C4-2B (cell line): ENCODE data around the gene AQP7.

Source experiments
- H3K27ac ChIP-seq: fragments of 450-650 bp; 2 replicates; pipeline ENCODE4 v1.5.1; 2017
- ZFX ChIP-seq: fragments of 450-650 bp; IDR thresholded peaks from 2 replicates; pipeline ENCODE4 v1.6.1; 2017
- TF ChIP-seq, protein P1 (sequence below): fragments of 450-650 bp; conservative IDR thresholded peaks from 2 replicates; pipeline ENCODE4 v1.5.1; 2017; ENCODE audit warnings: mild to moderate bottlenecking

Gene AQP7

DNA sequence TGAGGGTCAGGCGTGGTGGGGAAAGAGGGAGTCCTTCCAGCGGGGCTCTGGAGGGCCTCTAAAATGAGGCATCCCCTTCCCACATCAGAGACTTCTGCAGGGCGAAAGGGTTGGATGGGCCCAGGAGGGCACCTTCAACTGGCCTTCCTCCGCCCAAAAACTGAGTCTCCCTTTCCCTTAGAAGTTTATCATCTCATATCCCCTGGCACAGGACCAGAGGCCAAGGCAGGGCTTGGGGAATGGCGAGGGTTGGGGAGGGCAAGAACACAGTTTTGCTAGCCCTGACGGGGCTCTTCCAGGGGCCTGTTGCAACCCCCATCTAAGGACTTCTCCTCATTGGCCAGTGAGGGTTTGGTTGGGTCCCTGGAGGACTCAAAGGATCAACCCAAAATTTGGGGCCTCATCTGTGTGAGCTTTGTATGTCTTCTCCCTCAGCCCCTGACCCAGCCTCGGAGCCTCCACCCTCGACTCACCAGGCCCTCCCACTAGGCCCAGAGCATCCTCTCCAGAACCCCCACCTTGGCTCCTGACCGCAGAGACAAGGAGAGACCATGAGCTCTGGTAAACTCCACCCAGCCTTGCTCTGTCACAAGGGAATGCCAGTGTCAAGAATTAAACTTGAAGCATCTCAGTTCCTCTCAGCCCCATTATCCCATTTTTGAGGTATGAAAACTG lies 24.1 kb downstream of the AQP7 start:
- H3K27ac ChIP-seq, result no peak overlapping the region
- TF ChIP-seq ZFX, result no peak
- TF ChIP-seq, protein P1, sequence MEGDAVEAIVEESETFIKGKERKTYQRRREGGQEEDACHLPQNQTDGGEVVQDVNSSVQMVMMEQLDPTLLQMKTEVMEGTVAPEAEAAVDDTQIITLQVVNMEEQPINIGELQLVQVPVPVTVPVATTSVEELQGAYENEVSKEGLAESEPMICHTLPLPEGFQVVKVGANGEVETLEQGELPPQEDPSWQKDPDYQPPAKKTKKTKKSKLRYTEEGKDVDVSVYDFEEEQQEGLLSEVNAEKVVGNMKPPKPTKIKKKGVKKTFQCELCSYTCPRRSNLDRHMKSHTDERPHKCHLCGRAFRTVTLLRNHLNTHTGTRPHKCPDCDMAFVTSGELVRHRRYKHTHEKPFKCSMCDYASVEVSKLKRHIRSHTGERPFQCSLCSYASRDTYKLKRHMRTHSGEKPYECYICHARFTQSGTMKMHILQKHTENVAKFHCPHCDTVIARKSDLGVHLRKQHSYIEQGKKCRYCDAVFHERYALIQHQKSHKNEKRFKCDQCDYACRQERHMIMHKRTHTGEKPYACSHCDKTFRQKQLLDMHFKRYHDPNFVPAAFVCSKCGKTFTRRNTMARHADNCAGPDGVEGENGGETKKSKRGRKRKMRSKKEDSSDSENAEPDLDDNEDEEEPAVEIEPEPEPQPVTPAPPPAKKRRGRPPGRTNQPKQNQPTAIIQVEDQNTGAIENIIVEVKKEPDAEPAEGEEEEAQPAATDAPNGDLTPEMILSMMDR, result no peak

DNA sequence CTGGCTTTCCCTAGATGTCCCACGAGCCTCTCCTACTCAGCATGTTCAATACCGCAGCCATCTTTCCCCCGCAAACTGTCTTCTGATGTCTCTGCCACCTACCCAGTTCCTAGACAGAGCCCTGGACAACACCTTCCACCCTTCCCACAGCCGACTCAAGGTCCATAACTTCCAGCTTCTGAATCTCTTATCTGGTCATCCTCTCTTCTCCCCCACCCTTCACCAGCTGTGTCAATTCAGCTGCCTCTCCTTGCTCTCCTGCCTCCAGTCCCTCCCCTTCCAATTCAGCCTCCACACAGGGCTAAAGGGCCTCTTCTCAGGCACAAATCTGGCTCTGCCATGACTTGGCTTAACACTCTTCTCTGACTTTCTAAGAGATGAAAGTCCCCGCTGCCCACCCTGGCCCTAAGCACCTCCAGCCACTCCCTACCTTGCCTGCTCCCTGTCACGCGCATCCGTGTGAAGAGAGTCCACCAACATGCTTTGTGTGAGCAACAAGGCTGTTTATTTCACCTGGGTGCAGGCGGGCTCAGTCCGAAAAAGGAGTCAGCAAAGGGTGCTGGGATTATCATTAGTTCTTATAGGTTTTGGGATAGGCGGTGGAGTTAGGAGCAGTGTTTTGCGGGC lies 25.2 kb downstream of the AQP7 start:
- no peak overlapping the region for H3K27ac ChIP-seq
- TF ChIP-seq, protein P1, result no peak
- TF ChIP-seq ZFX, result no peak

DNA sequence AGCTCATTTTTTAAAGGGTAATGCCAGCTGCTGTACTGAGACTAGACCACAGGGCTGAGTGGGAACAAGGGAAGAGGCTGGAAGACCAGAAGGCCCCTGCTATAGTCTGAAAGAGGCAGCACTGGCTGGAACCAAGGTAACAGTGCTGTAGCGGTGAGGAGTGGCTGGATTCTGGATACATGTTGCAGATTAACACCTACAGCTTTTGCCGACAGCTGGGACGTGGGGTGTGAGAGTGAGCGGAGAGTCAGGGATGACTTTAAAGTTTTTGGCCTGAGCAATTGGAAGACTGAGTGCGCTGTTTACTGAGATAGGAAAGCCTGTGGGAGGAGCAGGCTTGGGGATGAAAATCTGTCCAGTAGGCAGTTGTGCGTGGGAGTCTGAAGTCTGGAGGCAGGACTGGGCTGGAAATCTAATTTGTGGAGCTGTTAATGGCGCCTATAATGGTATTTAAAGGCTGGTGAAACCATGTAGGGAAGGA lies 26.5 kb downstream of the AQP7 start:
- H3K27ac ChIP-seq, result no peak overlapping the region
- TF ChIP-seq, protein P1, result no peak
- TF ChIP-seq ZFX, result no peak

DNA sequence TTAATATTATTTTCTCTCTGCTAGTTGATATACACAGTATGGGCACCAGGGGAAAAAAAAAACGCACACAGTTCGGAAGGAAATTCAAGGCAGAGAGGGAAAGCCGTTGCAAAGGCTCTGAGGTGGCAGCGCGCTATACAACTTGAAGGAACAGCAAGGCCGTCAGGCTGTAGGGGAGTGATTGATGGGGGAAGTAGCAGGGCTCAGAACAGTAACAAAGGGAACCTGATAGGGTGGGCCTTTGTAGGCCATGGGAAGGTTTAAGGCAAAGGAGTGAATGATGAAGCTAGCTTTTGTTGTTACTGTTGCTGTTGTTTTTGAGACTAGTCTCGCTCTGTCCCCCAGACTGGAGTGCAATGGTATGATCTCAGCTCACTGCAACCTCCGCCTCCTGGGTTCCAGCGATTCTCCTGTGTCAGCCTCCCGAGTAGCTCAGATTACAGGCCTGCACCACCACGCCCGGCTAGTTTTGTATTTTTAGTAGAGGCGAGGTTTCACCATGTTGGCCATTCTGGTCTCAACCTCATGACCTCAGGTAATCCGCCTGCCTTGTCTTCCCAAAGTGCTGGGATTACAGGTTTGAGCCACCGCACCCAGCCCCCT lies 27.0 kb downstream of the AQP7 start:
- TF ChIP-seq, protein P1, result peak; percentile 76
- no peak for TF ChIP-seq ZFX
- H3K27ac ChIP-seq, result no peak overlapping the region

DNA sequence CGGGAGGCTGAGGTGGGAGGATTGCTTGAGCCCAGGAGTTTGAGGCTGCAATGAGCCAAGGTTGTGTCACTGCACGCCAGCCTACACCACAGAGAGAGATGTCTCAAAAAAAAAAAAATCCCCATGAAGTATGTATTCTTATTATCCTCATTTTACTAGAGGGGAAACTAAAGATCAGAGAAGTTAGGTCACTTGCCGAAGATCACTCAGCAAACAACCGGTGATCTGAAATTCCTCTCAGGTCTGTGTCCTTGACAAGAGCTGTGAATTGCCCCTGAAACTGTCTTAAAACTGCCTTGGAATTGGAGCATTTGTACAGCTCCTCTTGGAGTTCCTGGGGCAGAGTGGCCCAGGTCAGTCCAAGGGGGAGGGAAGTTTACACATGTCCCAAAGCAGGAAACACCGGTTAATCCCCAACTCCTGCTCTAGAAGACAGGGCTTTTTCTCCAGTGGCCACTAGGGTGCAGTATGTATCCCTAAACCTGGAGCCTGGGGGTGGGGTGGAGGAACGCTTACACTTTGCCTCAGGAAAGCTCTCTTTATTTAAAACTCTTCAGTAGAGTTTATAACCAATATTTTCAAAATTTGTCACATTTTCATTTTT lies 27.6 kb downstream of the AQP7 start:
- H3K27ac ChIP-seq, result peak overlapping the region; percentile 42
- TF ChIP-seq, protein P1, result peak; percentile 96
- no peak for TF ChIP-seq ZFX

DNA sequence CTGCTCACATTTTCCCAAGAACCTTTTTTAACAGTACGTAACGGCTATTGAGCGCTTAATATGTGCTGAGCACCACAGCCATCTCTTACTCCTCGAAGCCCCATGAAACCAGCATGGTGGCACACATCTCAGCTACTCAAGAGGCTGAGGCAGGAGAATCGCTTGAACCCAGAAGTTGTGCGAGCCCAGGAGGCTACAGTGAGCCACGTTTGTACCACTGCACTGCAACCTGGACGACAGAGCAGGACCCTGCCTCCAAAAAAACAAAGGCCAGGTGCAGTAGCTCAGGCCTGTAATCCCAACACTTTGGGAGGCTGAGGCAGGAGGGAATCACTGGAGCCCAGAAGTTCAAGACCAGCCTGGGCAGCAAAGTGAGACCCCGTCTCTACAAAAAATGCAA lies 28.2 kb downstream of the AQP7 start:
- no peak for TF ChIP-seq ZFX
- TF ChIP-seq, protein P1, result no peak
- peak overlapping the region; percentile 42 for H3K27ac ChIP-seq

DNA sequence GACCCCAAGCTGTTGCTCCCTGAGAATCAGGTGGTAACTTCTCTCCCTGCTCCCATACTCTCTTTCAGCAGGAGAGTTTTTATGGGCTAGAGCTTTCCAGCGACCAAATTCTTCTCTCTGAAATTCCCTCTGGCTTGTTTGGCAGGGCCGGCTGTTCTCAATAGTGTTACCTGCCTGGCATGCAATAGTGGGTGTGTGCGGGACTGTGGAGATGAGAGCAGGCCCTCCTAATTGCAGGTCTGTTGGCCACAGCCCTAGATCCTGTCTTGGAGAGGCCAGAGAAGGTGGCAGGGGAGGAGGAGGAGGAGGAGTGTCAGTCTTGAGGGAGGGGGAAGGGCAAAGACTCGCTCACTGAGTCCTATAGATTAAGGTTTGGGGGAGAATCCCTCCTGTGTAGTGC lies 29.5 kb downstream of the AQP7 start:
- H3K27ac ChIP-seq, result no peak overlapping the region
- TF ChIP-seq, protein P1, result no peak
- no peak for TF ChIP-seq ZFX
